Endothelial cell of umbilical vein (primary cell): ENCODE results near the gene RPA4.

ENCODE experiments used
- FOS ChIP-seq: IDR thresholded peaks from 2 replicates; pipeline ENCODE4 v1.6.1; 2011; ENCODE audit warnings: mild to moderate bottlenecking, low read length, moderate library complexity, borderline replicate concordance; ENCODE audit not compliant: insufficient read depth
- MAX ChIP-seq: IDR thresholded peaks from 2 replicates; pipeline ENCODE4 v1.6.1; 2011; ENCODE audit not compliant: insufficient read depth, insufficient read length
- POLR2A ChIP-seq: IDR thresholded peaks from 2 replicates; pipeline ENCODE4 v1.6.1; 2012; ENCODE audit warnings: low read depth, mild to moderate bottlenecking, control low read depth, low read length
- TF ChIP-seq, protein P1 (sequence below), 2 donors: IDR thresholded peaks; 1 replicate in 1 of 2; 2 replicates in 1 of 2; pipeline ENCODE4 v1.5.1; 2011; ENCODE audit warnings: low read length in 2 of 2, mild to moderate bottlenecking in 2 of 2, moderate library complexity in 2 of 2, control low read depth in 1 of 2, inconsistent platforms in 1 of 2, low read depth in 1 of 2; ENCODE audit not compliant: insufficient read depth in 1 of 2; ENCODE audit errors: extremely low read depth in 1 of 2

DNA sequence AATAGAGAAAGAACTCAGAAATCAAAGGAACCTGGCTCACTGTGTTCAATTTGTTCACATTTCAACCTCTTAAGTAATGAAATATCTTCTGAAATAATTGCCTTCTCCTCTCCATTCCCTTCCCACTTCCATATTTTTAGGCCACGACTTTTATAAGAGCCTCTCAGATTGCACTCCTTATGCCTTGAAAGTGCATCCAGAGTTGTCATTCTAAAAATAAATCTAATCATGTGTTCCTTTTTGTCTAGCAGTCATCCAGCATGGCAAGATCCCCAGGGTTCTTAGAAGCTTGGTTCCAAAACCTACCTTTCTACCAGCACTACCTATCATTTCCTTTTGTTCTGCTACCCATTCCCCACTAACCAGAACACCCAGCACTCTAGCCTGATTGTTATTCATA lies 42.4 kb upstream of the RPA4 start:
- TF ChIP-seq, protein P1, sequence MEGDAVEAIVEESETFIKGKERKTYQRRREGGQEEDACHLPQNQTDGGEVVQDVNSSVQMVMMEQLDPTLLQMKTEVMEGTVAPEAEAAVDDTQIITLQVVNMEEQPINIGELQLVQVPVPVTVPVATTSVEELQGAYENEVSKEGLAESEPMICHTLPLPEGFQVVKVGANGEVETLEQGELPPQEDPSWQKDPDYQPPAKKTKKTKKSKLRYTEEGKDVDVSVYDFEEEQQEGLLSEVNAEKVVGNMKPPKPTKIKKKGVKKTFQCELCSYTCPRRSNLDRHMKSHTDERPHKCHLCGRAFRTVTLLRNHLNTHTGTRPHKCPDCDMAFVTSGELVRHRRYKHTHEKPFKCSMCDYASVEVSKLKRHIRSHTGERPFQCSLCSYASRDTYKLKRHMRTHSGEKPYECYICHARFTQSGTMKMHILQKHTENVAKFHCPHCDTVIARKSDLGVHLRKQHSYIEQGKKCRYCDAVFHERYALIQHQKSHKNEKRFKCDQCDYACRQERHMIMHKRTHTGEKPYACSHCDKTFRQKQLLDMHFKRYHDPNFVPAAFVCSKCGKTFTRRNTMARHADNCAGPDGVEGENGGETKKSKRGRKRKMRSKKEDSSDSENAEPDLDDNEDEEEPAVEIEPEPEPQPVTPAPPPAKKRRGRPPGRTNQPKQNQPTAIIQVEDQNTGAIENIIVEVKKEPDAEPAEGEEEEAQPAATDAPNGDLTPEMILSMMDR (IDR thresholded peaks at IDR 0.05; ENCODE audit: extremely low read depth in 1 of 2, insufficient read depth in 1 of 2, low read depth in 1 of 2, low read length in 2 of 2) = no peak
- no peak for TF ChIP-seq FOS
- TF ChIP-seq POLR2A = no peak
- no peak for TF ChIP-seq MAX
